HCT116 (cell line): ENCODE data around the gene PHF10.

Experiments
- EGR1 ChIP-seq: IDR thresholded peaks from 2 replicates; pipeline ENCODE4 v1.6.1; 2012; ENCODE audit warnings: low read depth
- ELF1 ChIP-seq: IDR thresholded peaks from 2 replicates; pipeline ENCODE4 v1.6.1; 2012; ENCODE audit warnings: low read depth, borderline replicate concordance
- EZH2 ChIP-seq: fragments of 200-600 bp; sonication (generic); IDR thresholded peaks from 2 replicates; pipeline ENCODE4 v1.6.1; 2017; ENCODE audit warnings: antibody characterized with exemption, mixed run types
- FOSL1 ChIP-seq: IDR thresholded peaks from 2 replicates; pipeline ENCODE4 v1.6.1; 2012; ENCODE audit warnings: low read depth
- POLR2A ChIP-seq: IDR thresholded peaks from 2 replicates; pipeline ENCODE4 v1.7.0; 2011; ENCODE audit warnings: borderline replicate concordance; ENCODE audit not compliant: insufficient read depth, insufficient read length; ENCODE audit errors: extremely low read depth
- POLR2AphosphoS5 ChIP-seq: IDR thresholded peaks from 2 replicates; pipeline ENCODE4 v1.6.1; 2011; ENCODE audit warnings: mild to moderate bottlenecking, low read depth, low read length, moderate library complexity
- RAD21 ChIP-seq: IDR thresholded peaks from 2 replicates; pipeline ENCODE4 v1.6.1; 2012; ENCODE audit warnings: low read depth, mild to moderate bottlenecking
- ZFX ChIP-seq: fragments of 450-650 bp; IDR thresholded peaks from 2 replicates; pipeline ENCODE4 v1.6.1; 2017
- TF ChIP-seq, protein P1 (sequence below), 3 experiments: fragments of 200-600 bp in 1 of 3; sonication (generic) in 1 of 3; IDR thresholded peaks in 2 of 3; conservative IDR thresholded peaks in 1 of 3; 2 replicates each; pipeline ENCODE4 v1.5.1; 2012 to 2017; ENCODE audit warnings: low read depth in 2 of 3, low read length in 2 of 3, antibody characterized with exemption in 1 of 3, borderline replicate concordance in 1 of 3, control low read depth in 1 of 3, mild to moderate bottlenecking in 1 of 3, mixed read lengths in 1 of 3, mixed run types in 1 of 3, moderate library complexity in 1 of 3; ENCODE audit not compliant: insufficient read depth in 1 of 3
- TF ChIP-seq, protein P2 (sequence below): IDR thresholded peaks from 2 replicates; pipeline ENCODE4 v1.6.1; 2012

DNA sequence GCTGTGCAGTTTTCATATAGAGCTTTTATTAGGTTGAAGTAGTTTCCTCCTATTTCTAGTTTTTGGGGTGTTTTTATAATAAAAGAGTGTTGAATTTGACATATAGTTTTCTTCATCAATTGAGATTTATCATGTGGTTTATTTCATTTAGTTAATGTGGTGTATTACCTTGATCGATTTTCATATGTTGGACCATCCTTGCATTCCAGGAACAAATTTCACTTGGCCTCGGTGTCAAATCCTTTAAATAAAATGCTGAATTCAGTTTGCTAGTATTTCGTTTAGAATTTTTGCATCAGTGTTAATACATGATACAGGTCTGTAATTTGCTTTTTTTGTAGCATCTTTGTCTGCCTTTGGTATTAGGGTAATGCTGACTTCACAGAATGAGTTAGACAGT, 21.1 kb upstream of the PHF10 start:
- TF ChIP-seq, protein P1, sequence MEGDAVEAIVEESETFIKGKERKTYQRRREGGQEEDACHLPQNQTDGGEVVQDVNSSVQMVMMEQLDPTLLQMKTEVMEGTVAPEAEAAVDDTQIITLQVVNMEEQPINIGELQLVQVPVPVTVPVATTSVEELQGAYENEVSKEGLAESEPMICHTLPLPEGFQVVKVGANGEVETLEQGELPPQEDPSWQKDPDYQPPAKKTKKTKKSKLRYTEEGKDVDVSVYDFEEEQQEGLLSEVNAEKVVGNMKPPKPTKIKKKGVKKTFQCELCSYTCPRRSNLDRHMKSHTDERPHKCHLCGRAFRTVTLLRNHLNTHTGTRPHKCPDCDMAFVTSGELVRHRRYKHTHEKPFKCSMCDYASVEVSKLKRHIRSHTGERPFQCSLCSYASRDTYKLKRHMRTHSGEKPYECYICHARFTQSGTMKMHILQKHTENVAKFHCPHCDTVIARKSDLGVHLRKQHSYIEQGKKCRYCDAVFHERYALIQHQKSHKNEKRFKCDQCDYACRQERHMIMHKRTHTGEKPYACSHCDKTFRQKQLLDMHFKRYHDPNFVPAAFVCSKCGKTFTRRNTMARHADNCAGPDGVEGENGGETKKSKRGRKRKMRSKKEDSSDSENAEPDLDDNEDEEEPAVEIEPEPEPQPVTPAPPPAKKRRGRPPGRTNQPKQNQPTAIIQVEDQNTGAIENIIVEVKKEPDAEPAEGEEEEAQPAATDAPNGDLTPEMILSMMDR (IDR thresholded peaks at IDR 0.05 in 2 of 3, conservative IDR thresholded peaks at IDR 0.05 in 1 of 3; ENCODE audit: borderline replicate concordance in 1 of 3, insufficient read depth in 1 of 3, low read depth in 2 of 3, low read length in 2 of 3): no peak
- TF ChIP-seq POLR2A: no peak
- TF ChIP-seq, protein P2, sequence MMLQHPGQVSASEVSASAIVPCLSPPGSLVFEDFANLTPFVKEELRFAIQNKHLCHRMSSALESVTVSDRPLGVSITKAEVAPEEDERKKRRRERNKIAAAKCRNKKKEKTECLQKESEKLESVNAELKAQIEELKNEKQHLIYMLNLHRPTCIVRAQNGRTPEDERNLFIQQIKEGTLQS: no peak
- TF ChIP-seq EGR1: no peak
- no peak for TF ChIP-seq EZH2
- TF ChIP-seq POLR2AphosphoS5: no peak
- no peak for TF ChIP-seq ELF1
- no peak for TF ChIP-seq FOSL1
- no peak for TF ChIP-seq ZFX
- no peak for TF ChIP-seq RAD21
